Measurements from ENCODE around the gene HSD17B14.
"Not testable (repeated sequence)": the region's sequence is repeated elsewhere in the genome, so short reads cannot be mapped to it uniquely, and the experiment has no call there.

HSD17B14 gene

DNA sequence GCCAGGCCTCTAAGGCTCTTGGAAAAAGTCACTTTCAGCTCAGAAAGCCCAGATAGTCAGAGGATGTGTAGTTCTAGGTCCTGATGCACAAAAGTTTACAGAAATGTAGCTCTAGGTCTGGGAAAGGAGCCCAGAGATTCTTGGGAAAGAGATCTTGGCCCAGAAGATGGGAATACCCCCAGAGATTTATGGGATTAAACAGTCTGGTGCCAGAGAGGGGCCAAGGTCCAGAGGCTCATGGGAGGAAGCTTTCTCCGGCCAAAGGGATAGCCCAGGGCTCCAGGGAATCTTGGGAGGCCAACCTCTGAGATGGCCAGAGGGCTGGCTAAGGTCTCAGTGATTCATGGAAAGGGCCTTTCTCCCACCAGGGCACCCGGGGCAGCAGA, 40.6 kb downstream of the HSD17B14 start:
- DNase-seq: no peak

- peak; percentile 85 to 87 for DNase-seq
Measured at GRCh38 chr19:48795055-48795684, 41.1 kb downstream of the HSD17B14 start.

DNA sequence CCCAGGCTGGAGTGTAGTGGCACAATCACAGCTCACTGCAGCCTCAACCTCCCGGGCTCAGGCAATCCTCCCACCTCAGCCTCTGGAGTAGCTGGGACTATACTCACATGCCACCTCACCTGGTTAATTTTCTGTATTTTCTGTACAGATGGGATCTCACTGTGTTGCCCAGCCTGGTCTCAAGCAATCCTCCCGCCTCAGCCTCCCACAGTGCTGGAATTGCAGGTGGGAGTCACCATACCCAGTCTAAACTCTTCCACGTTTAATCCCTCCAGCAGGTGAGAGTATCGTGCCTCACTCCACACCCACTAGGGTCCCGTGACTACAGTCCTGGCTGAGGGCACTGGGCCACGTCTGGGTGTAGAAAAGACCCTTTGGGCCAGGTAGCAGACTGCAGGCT, 42.0 kb downstream of the HSD17B14 start:
- DNase-seq: no peak

- no peak for DNase-seq
Measured at GRCh38 chr19:48793271-48793670, 43.0 kb downstream of the HSD17B14 start.

DNA sequence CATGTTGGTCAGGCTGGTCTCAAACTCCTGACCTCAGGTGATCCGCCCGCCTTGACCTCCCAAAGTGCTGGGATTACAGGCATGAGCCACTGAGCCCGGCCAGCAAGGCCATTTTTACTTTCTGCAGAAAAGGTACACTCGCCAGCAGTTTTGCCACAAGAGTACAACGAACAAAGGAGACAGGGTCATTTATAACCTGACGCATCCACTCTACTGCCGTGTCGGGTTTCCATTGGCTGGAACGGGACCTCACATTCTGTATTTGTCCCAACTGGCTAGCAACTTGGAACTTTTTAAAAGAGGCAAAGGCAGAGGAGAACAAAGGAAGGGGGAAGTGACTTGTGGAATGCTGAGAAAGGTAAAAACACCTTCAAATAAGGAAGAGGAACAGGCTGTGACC, 49.0 kb downstream of the HSD17B14 start:
- DNase-seq: not testable (repeated sequence)

DNA sequence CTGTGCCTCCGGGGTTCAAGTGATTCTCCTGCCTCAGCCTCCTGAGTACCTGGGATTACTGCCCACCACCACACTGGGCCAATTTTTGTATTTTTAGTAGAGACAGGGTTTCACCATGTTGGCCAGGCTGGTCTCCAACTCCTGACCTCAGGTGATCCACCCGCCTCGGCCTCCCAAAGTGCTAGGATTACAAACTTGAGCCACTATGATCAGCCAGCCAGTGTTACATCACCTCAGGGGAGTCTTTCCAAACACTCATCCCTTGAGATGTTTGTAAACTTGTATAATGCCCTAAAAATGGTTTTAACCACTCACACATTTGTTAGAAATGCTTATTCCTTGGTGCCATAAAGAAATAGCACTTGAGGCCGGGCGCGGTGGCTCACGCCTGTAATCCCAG, 49.9 kb downstream of the HSD17B14 start:
- not testable (repeated sequence) for DNase-seq

DNA sequence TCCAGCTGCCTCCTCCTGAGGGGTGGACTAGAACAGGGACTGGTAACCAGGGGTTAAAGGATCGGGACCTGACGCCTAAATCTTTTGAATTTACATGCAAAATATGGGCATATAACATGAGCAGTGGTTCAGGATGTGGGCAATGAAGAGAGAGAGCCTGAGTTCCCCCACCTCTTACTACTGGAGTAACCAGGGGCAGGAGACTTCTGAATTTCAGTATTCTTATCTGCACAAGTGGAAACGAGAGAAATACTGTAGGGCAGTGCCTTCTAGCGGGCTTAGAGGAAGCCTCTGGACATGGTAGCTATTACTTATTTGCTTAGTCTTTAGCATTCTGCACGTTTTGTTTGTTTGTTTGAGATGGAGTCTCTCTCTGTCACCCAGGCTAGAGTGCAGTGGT, 51.8 kb downstream of the HSD17B14 start:
- DNase-seq: no peak

DNA sequence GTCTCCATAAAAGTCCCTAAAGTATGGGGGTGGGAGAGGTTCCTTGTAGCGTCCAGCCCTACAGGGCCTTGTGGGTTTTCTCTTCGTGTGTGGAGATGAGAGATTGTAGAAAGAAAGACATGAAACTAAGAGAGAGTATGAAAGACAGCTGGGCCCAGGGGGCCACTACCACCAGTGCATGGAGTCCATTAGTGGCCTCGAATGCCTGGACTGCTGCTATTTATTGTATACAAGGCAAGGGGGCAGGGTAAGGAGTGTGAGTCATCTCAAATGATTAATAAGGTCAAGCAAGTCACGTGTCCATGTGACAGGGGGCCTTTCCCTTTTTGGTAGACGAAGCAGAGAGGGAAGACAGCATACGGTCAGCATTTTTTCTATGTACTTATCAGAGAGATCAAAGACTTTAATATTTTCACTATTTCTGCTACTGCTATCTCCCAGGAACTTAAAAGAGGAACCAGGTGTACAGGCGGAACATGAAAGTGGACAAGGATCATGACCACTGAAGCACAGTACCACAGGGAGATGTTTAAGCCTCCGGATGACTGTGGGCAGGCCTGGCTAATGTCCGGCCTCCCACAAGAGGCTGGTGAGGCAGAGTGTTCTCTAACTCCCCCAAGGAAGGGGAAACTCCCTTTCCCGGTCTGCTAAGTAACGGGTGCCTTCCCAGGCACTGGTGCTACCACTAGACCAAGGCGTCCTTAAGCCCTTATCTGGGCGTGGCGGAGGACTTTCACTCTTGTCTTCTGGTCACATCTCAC, 55.5 kb downstream of the HSD17B14 start:
- DNase-seq: no peak

- no peak for DNase-seq
Measured at GRCh38 chr19:48779636-48780035, 56.7 kb downstream of the HSD17B14 start.

DNA sequence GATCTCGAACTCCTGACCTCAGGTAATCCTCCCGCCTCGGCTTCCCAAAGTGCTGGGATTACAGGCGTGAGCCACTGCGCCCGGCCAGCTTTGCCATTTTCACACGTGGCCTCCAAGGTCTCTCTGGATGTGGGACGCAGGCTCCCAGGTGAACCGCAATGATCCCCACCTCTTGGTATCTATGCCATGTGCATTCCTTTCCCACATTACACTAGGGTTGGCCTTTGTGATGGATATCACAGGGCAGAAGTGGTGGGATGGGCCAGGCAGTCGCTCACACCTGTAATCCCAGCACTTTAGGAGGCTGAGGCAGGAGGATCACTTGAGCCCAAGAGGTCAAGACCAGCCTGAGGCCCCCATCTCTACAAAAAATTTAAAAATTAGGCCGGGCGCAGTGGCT, 58.6 kb downstream of the HSD17B14 start:
- no peak for DNase-seq

DNA sequence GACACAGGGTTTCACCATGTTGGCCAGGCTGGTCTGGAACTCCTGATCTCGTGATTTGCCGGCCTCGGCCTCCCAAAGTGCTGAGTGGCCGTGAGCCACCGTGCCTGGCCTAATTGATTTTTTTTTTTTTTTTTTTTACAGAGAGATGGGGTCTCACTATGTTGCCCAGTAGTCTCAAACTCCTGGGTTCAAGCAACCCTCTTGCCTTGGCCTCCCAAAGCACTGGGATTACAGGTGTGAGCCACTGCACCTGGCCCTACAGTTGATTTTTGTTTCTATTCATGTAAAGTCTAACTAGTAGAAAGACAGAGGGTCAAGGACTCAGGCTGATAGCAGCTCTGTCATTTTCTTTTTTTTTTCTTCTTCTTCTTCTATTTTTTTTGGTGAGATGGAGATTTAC, 59.2 kb downstream of the HSD17B14 start:
- DNase-seq: no peak

- no peak for DNase-seq
Measured at GRCh38 chr19:48772503-48772953, 63.8 kb downstream of the HSD17B14 start.

DNA sequence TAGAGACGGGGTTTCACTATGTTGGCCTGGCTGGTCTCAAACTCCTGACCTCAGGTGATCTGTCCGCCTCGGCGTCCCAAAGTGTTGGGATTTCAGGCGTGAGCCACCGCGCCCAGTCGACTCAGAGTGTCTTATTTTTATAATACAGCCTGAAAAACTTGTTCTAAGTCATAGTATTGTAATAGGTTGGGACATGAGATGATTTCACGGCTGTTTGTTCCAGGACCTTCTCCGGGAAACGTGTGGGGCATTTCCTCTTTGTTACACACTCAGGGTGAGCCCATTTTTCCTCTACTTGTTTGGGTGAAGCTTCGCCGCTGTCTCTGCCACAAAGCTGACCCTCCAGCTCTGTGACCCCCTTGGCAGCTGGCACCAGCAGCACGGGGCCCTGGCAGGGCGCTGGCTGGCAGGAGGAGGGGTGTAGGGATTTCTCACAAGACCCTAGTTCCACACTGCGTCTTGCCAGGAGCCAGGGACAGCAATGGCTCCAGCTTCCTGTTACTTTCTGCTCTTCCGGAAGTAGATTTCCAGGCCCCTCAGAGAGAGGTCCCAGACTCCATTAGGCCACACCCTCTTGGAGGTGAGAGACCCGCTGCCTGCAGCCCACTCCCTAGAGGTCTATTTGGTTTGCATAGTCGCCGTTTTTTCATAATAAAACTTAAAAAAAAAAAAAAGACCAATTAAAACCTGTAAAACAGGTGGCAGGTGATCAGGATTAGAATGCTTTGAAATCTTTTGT, 65.4 kb downstream of the HSD17B14 start:
- no peak for DNase-seq

GRCh38 chr19:48770266-48770665, 66.0 kb downstream of the HSD17B14 start:
- DNase-seq: no peak

DNA sequence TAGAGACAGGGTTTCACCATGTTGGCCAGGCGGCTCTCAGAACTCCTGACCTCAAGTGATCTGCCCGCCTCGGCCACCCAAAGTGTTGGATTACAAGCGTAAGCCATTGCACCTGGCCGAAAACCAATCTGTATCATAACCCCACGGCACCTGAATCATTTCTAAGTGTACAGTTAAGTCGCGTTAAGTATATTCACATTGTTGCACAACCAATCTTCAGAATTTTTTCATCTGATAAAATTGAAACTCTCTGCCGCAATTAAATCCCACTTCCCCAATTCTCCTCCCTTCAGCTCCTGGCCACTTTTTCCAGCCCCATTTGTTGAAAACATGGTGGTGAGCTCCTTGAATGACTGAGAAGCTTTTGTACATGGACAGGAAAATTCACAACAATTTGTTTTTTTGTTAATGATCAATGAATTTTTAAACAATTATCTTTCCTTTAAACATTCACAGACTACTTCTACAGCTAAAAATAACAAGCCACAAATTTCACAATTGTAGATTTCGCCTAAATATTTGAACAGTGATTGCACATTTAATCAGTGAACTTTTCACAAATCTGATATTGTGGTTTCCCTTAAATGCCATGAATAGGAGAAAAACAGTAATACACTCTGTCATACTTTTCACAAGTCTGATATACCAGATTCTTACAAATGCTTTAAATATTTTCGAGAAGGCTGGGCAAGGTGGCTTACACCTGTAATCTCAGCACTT, 67.1 kb downstream of the HSD17B14 start:
- no peak for DNase-seq

DNA sequence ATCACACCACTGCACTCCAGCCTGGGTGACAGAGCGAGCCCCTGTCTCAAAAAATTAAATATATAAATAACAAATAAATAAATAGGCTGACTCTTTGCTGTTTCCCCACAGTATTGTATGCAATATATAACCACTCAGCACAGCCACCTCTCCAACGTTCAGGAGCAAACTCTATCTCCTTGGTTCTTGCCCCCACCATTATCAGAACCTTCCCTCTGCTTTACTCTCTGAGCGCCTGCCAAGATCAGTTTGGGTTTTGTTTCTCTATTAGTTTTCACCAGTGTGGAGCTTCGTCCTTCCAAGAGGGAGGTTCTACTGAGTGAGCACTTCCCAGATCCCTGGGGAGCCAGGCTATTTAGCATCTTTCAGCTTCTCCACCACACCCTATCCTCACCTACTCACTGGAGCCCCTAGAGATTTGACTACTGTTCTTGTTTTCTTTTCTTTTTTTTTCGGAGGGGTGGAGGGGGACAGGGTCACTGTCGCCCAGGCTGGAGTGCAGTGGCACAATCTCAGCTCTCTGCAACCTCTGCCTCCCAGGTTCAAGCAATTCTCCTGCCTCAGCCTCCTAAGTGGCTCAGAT, 68.0 kb downstream of the HSD17B14 start:
- not testable (repeated sequence) for DNase-seq

DNA sequence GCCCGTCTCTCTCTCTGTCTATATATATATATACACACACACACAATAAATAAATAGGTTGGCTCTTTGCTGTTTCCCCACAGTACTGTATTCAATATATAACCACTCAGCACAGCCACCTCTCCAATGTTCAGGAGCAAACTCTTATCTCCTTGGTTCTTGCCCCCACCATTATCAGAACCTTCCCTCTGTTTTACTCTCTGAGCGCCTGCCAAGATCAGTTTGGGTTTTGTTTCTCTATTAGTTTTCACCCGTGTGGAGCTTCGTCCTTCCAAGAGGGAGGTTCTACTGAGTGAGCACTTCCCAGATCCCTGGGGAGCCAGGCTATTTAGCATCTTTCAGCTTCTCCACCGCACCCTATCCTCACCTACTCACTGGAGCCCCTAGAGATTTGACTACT, 70.5 kb downstream of the HSD17B14 start:
- DNase-seq: not testable (repeated sequence)
